ENCODE measurements around the gene IRF4. TPM values are rescaled to one million over a fixed set of nuclear protein-coding genes. Genes with fewer than 3 reads are reported as not detected.

IRF4 gene
- total and polyA plus RNA-seq, 10 donors = 8.7 to 91.3 (median 46.3) TPM

- WGBS, 5 donors = 69 to 83% (median 78%) methylated on average over 18 to 29 of the region's 29 CpGs
- TF ChIP-seq POLR2AphosphoS5 (IDR thresholded peaks at IDR 0.05) (no peak), POLR2A (IDR thresholded peaks at IDR 0.05) (no peak), CTCF (IDR thresholded peaks at IDR 0.05 in 8 of 11, conservative IDR thresholded peaks at IDR 0.05 in 3 of 11) (no peak)
- Histone ChIP-seq H3K9me3 (peaks cover 0 to 4% (median 0%) of the 10 kb centered on the region in 8 donors), H3K36me3 (no peaks in the 10 kb centered on the region), H3K27me3 (replicated peaks in 1 of 7) (peaks cover 0 to 15% (median 0%) of the 10 kb centered on the region in 7 donors), H3K4me1 (peaks cover 0 to 30% (median 6%) of the 10 kb centered on the region in 6 donors), H3K4me3 (peak overlapping the region in 4 of 8 donors; percentile 11 to 51 (median 12)), H3K27ac (peak overlapping the region in 3 of 8 donors; percentile 49 to 57 (median 54))
- intact Hi-C loops (cut with DNase I; ENCODE audit: low total_unique reads) = no loop called here
- DNase-seq = peak; percentile 61
These were observed 56.0 kb downstream of the IRF4 start for GRCh38 chr6:447381-448165.

GRCh38 chr6:448296-449056 lies 56.9 kb downstream of the IRF4 start:
- Histone ChIP-seq H3K27ac (no peak overlapping the region), H3K4me1 (peaks cover 0 to 30% (median 6%) of the 10 kb centered on the region in 6 donors), H3K36me3 (no peaks in the 10 kb centered on the region), H3K9me3 (peaks cover 0 to 4% (median 0%) of the 10 kb centered on the region in 8 donors), H3K27me3 (replicated peaks in 1 of 7) (peaks cover 0 to 19% (median 0%) of the 10 kb centered on the region in 7 donors), H3K4me3 (no peak overlapping the region)
- WGBS, 5 donors = 89 to 91% (median 89%) methylated on average over 19 of the region's 19 CpGs
- intact Hi-C loops (cut with DNase I; ENCODE audit: low total_unique reads) = no loop called here
- DNase-seq = peak; percentile 62
- TF ChIP-seq CTCF (IDR thresholded peaks at IDR 0.05 in 8 of 11, conservative IDR thresholded peaks at IDR 0.05 in 3 of 11) (no peak), POLR2AphosphoS5 (IDR thresholded peaks at IDR 0.05) (no peak), POLR2A (IDR thresholded peaks at IDR 0.05) (no peak)

- peaks cover 0 to 19% (median 0%) of the 10 kb centered on the region in 7 donors for H3K27me3 ChIP-seq (replicated peaks in 1 of 7)
- peaks cover 0 to 4% (median 0%) of the 10 kb centered on the region in 8 donors for H3K9me3 ChIP-seq
- no peak overlapping the region for H3K27ac ChIP-seq
- H3K36me3 ChIP-seq = no peaks in the 10 kb centered on the region
- TF ChIP-seq CTCF (IDR thresholded peaks at IDR 0.05 in 8 of 11, conservative IDR thresholded peaks at IDR 0.05 in 3 of 11) (no peak), POLR2AphosphoS5 (IDR thresholded peaks at IDR 0.05) (no peak), POLR2A (IDR thresholded peaks at IDR 0.05) (no peak)
- peaks cover 0 to 30% (median 6%) of the 10 kb centered on the region in 6 donors for H3K4me1 ChIP-seq
- no peak overlapping the region for H3K4me3 ChIP-seq
- DNase-seq = peak; percentile 64
- intact Hi-C loops (cut with DNase I; ENCODE audit: low total_unique reads) = no loop called here
- WGBS, 5 donors = 83 to 94% (median 84%) methylated on average over 3 to 12 of the region's 12 CpGs
These were observed 57.5 kb downstream of the IRF4 start for GRCh38 chr6:449057-449430.
